Activated T-helper 17 cell treated with anti-CD3 and anti-CD28 coated beads, Interleukin-2, amount 50 U/mL, for 72 hours (primary cell): ENCODE results near the gene DAPK1. TPM values are rescaled to one million over a fixed set of nuclear protein-coding genes. Genes with fewer than 3 reads are reported as not detected.

ENCODE experiments used
- ATAC-seq: fragments of 150-1000 bp; cut with Tn5 transposase; replicated peaks from 2 replicates; pipeline ENCODE4 v1.10.0; 2021; ENCODE audit warnings: mild to moderate bottlenecking, moderate library complexity
- H3K27ac Mint-ChIP-seq: one replicate; pipeline ENCODE4 v1.8.0; 2022; ENCODE audit warnings: mixed read lengths
- H3K27me3 Mint-ChIP-seq: one replicate; pipeline ENCODE4 v1.8.0; 2022; ENCODE audit warnings: mixed read lengths
- H3K36me3 Mint-ChIP-seq: one replicate; pipeline ENCODE4 v1.8.0; 2022; ENCODE audit warnings: low read depth, mild to moderate bottlenecking, mixed read lengths
- H3K4me1 Mint-ChIP-seq: one replicate; pipeline ENCODE4 v1.8.0; 2022; ENCODE audit warnings: mixed read lengths
- H3K4me3 Mint-ChIP-seq: one replicate; pipeline ENCODE4 v1.8.0; 2022; ENCODE audit warnings: mild to moderate bottlenecking, mixed read lengths
- H3K9me3 Mint-ChIP-seq: one replicate; pipeline ENCODE4 v1.8.0; 2022; ENCODE audit warnings: mixed read lengths
- total RNA-seq, 2 donors: library from RNA; stranded (reverse); gene quantifications; one replicate each; pipeline ENCODE4 v1.2.3, GENCODE V29; 2022

DAPK1 gene
- total RNA-seq, 2 donors from 2014 or later: 1.5 to 2.0 TPM

DNA sequence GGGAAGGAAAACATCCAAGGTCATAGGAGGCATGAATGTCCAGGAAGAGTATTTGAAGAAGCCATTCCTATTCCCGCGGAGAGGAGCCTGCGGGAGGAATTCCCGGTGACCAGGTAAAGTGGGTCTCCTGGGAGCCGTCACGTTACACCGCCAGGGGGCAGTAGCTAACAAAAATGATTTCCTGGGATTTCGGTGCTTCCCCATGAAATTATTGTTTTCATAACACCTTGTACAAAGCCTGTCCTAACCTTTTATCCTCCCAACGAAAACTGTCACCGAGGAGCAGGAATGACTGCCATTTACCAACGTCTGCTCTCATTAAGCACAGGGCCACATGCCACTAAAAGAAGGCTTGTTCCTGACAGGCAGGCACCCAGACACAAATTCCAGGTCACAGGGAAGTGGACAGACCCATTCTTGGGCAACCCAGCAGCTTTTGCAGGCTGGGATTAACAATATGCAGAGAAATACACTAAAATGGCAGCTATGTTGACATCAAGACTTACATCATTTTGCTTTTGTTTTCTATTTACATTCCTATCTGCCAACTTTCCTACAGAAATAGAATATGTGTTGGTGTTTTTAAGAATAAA is 187.1 kb downstream of the DAPK1 start:
- Mint-ChIP-seq H3K9me3 (peaks cover 4% of the 10 kb centered on the region), H3K36me3 (no peaks in the 10 kb centered on the region), H3K27me3 (no peaks in the 10 kb centered on the region), H3K4me3 (peak overlapping the region; percentile 57), H3K4me1 (peaks cover 14% of the 10 kb centered on the region), H3K27ac (peak overlapping the region; percentile 78)
- ATAC-seq: no peak

DNA sequence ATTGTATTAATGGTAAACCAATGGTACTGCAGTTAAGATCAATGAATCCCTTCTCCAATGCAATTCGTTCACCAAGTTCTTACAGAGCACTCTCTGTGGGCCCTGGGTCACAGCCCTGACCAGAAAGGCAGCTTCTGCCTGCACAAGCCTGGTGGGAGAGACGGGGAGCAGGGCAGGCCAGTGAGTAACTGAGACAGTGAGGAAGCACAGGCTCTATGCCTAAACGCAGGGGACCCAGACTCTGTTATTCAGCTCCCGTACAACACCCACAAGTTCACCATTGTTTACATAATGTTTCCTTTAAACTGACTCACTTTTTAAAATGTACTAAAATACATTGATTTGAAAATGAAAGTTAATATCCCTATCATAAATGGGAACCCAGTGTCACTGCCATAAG is 187.8 kb downstream of the DAPK1 start:
- Mint-ChIP-seq H3K4me3 (peak overlapping the region; percentile 57), H3K27ac (peak overlapping the region; percentile 78), H3K4me1 (peaks cover 14% of the 10 kb centered on the region), H3K36me3 (no peaks in the 10 kb centered on the region), H3K9me3 (peaks cover 4% of the 10 kb centered on the region), H3K27me3 (no peaks in the 10 kb centered on the region)
- ATAC-seq: peak; percentile 59

DNA sequence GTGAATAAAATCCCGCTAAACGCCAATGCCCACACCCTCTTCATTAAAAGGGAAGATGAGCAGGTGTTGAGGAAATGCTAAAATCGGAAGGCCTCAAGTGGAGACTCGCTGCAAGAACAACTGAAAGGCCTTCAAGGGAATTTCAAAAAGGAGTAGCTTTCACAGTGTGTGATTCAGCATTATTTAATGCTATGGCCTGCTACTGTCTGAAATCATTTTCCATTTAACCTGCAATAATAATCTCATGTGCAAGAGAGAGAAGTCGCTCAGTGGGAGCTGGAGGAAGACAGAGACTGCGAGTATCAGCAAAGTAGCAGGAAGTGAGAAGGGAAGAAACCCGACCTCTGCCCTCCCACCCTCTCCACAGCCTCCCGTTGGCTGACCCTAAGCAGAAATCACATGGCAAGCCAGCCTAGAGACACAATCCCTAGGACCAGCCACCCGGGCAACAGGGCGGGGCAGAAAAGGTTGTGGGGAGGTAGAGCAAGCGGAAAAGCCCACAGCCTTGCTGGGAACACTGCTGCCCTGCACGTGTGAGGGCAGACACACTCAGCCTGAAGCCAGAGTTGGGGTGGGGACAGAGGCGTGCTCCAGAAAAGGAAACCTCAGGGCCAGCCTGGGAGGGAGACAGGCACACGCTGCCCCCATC is 188.3 kb downstream of the DAPK1 start:
- ATAC-seq: peak; percentile 39
- H3K36me3 Mint-ChIP-seq: no peaks in the 10 kb centered on the region
- peaks cover 14% of the 10 kb centered on the region for H3K4me1 Mint-ChIP-seq
- peak overlapping the region; percentile 78 for H3K27ac Mint-ChIP-seq
- H3K4me3 Mint-ChIP-seq: peak overlapping the region; percentile 57
- H3K9me3 Mint-ChIP-seq: peaks cover 4% of the 10 kb centered on the region
- no peaks in the 10 kb centered on the region for H3K27me3 Mint-ChIP-seq

DNA sequence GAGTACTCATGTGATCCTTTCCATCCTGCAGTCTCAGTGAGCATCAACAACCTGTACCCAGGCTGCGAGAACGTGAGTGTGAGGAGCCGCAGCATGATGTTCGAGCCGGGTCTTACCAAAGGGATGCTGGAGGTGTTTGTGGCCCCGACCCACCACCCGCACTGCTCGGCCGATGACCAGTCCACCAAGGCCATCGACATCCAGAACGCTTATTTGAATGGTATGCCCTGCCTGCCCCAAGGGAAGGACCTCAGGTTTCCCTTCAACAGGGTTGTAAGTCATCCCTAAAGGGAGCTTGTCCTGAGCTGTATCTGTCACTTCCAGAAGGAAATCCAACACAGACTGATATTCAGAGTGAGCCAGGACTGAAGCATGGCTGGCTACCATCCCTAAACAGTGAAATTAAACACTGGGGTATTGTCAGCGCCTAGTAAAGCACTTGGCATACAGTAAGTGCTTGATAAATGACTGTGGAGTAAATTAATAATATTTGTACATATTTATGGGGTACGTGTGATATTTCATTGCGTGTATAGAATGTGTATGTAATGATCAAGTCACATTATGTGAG is 188.9 kb downstream of the DAPK1 start:
- Mint-ChIP-seq H3K9me3 (peaks cover 4% of the 10 kb centered on the region), H3K27me3 (no peaks in the 10 kb centered on the region), H3K36me3 (no peaks in the 10 kb centered on the region), H3K27ac (peak overlapping the region; percentile 78), H3K4me1 (peaks cover 14% of the 10 kb centered on the region), H3K4me3 (no peak overlapping the region)
- ATAC-seq: no peak

GRCh38 chr9:87687207-87687606 is 189.5 kb downstream of the DAPK1 start:
- H3K27me3 Mint-ChIP-seq: no peaks in the 10 kb centered on the region
- H3K36me3 Mint-ChIP-seq: no peaks in the 10 kb centered on the region
- ATAC-seq: no peak
- H3K9me3 Mint-ChIP-seq: peaks cover 4% of the 10 kb centered on the region
- no peak overlapping the region for H3K4me3 Mint-ChIP-seq
- peaks cover 14% of the 10 kb centered on the region for H3K4me1 Mint-ChIP-seq
- no peak overlapping the region for H3K27ac Mint-ChIP-seq

GRCh38 chr9:87694236-87694755 is 196.6 kb downstream of the DAPK1 start:
- no peaks in the 10 kb centered on the region for H3K27me3 Mint-ChIP-seq
- H3K36me3 Mint-ChIP-seq: no peaks in the 10 kb centered on the region
- H3K4me1 Mint-ChIP-seq: no peaks in the 10 kb centered on the region
- ATAC-seq: no peak
- H3K27ac Mint-ChIP-seq: no peak overlapping the region
- peaks cover 3% of the 10 kb centered on the region for H3K9me3 Mint-ChIP-seq
- no peak overlapping the region for H3K4me3 Mint-ChIP-seq

DNA sequence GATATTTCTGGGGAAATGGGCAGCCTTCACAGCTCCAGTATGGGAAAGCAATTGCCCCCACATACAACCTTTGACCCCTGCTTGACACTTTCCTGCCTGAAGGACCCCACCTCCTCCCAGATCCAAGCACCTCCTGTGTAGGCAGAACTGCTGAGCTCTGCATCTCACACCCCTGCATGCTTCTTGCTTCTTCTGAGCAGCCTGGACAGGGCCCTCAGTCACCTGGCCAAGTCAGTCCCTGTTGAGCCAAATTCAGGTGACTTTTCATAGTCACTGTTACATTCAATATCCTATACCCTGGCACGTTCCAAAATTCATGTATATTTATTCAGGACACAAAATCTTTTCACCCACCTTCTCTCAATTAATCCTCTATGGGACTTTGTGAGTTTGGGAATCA is 197.9 kb downstream of the DAPK1 start:
- H3K27me3 Mint-ChIP-seq: peaks cover 3% of the 10 kb centered on the region
- ATAC-seq: no peak
- H3K4me3 Mint-ChIP-seq: no peak overlapping the region
- no peaks in the 10 kb centered on the region for H3K4me1 Mint-ChIP-seq
- no peaks in the 10 kb centered on the region for H3K36me3 Mint-ChIP-seq
- H3K9me3 Mint-ChIP-seq: peaks cover 3% of the 10 kb centered on the region
- H3K27ac Mint-ChIP-seq: no peak overlapping the region

DNA sequence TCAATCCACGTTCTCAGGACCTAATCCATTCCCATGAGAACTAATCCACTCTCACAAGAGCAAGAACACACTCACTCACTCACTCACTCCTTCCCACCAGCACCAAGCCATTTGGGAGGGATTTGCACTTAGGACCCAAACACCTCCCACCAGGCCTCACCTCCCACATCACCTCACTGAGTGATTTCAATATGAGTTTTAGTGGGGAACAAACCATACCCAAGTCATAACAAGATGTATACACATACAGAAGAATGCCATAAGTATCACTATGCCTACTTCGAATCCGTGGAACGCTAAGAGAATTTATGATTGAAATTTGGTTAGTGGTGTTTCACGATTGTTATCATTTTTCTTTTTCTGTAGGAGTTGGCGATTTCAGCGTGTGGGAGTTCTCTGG is 199.0 kb downstream of the DAPK1 start:
- no peak overlapping the region for H3K27ac Mint-ChIP-seq
- peaks cover 3% of the 10 kb centered on the region for H3K9me3 Mint-ChIP-seq
- no peak overlapping the region for H3K4me3 Mint-ChIP-seq
- peaks cover 3% of the 10 kb centered on the region for H3K27me3 Mint-ChIP-seq
- ATAC-seq: peak; percentile 72
- H3K4me1 Mint-ChIP-seq: no peaks in the 10 kb centered on the region
- H3K36me3 Mint-ChIP-seq: no peaks in the 10 kb centered on the region

GRCh38 chr9:87698069-87698809 is 200.6 kb downstream of the DAPK1 start:
- no peak for ATAC-seq
- Mint-ChIP-seq H3K4me3 (no peak overlapping the region), H3K36me3 (no peaks in the 10 kb centered on the region), H3K27me3 (peaks cover 7% of the 10 kb centered on the region), H3K9me3 (no peaks in the 10 kb centered on the region), H3K27ac (no peak overlapping the region), H3K4me1 (peaks cover 6% of the 10 kb centered on the region)

DNA sequence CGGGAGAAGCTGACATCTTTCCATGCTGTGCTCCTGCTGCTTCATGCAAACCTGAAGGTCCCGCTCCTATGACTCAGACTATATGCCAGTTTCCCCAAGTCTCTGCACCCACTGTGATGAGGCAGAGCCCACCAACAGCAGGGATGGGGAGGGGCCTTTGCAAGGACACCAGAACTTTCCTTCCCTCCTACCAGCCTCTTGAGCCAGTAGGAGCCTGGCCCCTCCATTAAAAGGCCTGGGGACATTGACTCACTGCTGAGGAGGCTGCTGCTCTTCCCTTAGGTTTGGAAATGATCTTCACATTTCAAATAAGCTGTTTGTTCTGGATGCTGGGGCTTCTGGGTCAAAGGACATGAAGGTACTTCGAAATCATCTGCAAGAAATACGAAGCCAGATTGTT is 202.2 kb downstream of the DAPK1 start:
- peaks cover 7% of the 10 kb centered on the region for H3K27me3 Mint-ChIP-seq
- no peaks in the 10 kb centered on the region for H3K9me3 Mint-ChIP-seq
- H3K4me1 Mint-ChIP-seq: peaks cover 6% of the 10 kb centered on the region
- H3K27ac Mint-ChIP-seq: no peak overlapping the region
- no peaks in the 10 kb centered on the region for H3K36me3 Mint-ChIP-seq
- no peak for ATAC-seq
- H3K4me3 Mint-ChIP-seq: no peak overlapping the region

GRCh38 chr9:87701491-87701890 is 203.8 kb downstream of the DAPK1 start:
- Mint-ChIP-seq H3K4me3 (no peak overlapping the region), H3K27ac (no peak overlapping the region), H3K27me3 (peaks cover 7% of the 10 kb centered on the region), H3K9me3 (no peaks in the 10 kb centered on the region), H3K4me1 (peaks cover 6% of the 10 kb centered on the region), H3K36me3 (no peaks in the 10 kb centered on the region)
- no peak for ATAC-seq

GRCh38 chr9:87701931-87702421 is 204.3 kb downstream of the DAPK1 start:
- no peaks in the 10 kb centered on the region for H3K36me3 Mint-ChIP-seq
- H3K4me1 Mint-ChIP-seq: peaks cover 6% of the 10 kb centered on the region
- no peak overlapping the region for H3K27ac Mint-ChIP-seq
- no peaks in the 10 kb centered on the region for H3K9me3 Mint-ChIP-seq
- H3K27me3 Mint-ChIP-seq: peaks cover 7% of the 10 kb centered on the region
- ATAC-seq: peak; percentile 16
- no peak overlapping the region for H3K4me3 Mint-ChIP-seq

GRCh38 chr9:87702921-87703320 is 205.3 kb downstream of the DAPK1 start:
- no peak for ATAC-seq

DNA sequence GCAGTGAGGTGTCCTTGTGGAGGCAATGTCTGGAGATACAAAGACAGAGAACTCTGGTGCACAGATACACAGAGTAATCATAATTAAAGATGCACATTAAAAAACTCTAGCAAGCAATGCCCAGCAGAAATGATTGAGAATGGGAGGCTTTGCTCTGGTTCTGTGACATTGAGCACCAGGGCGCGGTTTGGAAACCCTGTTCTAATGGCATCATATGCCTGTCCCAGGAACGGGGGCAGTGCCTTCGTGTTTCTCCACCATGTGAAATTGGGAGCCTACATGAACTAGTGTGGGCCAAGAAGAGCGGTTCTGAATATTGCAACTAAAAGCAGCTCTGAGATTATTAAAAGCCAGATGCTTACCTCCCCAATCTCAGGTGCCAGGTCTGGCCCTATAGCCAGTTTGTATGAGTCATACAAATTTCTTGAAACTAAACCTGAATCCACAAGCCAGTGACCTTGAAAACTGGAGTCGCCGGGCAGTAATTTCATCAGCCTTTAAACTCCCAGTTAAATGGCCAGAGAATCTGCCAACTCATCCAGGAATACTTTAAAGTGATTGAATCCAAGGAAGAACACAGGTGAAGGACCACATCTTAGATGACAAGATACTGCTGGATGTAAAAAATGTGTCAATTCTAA is 206.1 kb downstream of the DAPK1 start:
- H3K27ac Mint-ChIP-seq: no peak overlapping the region

More at GRCh38 chr9:87702921-87703320, 205.3 kb downstream of the DAPK1 start:
- peaks cover 12% of the 10 kb centered on the region for H3K4me1 Mint-ChIP-seq
- peaks cover 12% of the 10 kb centered on the region for H3K27me3 Mint-ChIP-seq
- no peaks in the 10 kb centered on the region for H3K36me3 Mint-ChIP-seq
- no peaks in the 10 kb centered on the region for H3K9me3 Mint-ChIP-seq
- H3K27ac Mint-ChIP-seq: no peak overlapping the region
- no peak overlapping the region for H3K4me3 Mint-ChIP-seq

More for the DNA sequence above, 206.1 kb downstream of the DAPK1 start:
- Mint-ChIP-seq H3K9me3 (no peaks in the 10 kb centered on the region), H3K4me3 (no peak overlapping the region), H3K4me1 (peaks cover 18% of the 10 kb centered on the region), H3K36me3 (no peaks in the 10 kb centered on the region), H3K27me3 (peaks cover 12% of the 10 kb centered on the region)
- no peak for ATAC-seq
